Mucosa of gallbladder (tissue), 1 donor: ENCODE measurements around the gene PDYN. TPM values are rescaled to one million over a fixed set of nuclear protein-coding genes. Genes with fewer than 3 reads are reported as not detected.
A peak's percentile ranks its signal among the peaks of the same experiment; 100 is the strongest.
"Not testable (repeated sequence)": the region's sequence is repeated elsewhere in the genome, so short reads cannot be mapped to it uniquely, and the experiment has no call there.

ENCODE experiments used
- DNase-seq: peaks from one replicate; pipeline ENCODE4 v3.0.0-alpha.2; 2020; ENCODE audit warnings: low spot score
- total RNA-seq: library from RNA; stranded (reverse); gene quantifications from one replicate; pipeline ENCODE4 v1.2.1, GENCODE V29; 2021
- donor health status: DM: no; HTN: no; CAD: no.

The PDYN gene
- total RNA-seq = not detected

- DNase-seq = no peak
Observed at GRCh38 chr20:1993986-1994385, at the start of gene PDYN. PDYN (minus strand) TSS chr20:1994058; CDS start chr20:1983084, 10,974 bp downstream.

- DNase-seq = no peak
Observed at GRCh38 chr20:2042400-2042799, 48.5 kb upstream of the PDYN start.

- DNase-seq = no peak
Observed at GRCh38 chr20:2038161-2038560, 44.3 kb upstream of the PDYN start.

- DNase-seq = no peak
Observed at GRCh38 chr20:2037296-2037914, 43.5 kb upstream of the PDYN start.

GRCh38 chr20:2036357-2036756 lies 42.5 kb upstream of the PDYN start:
- DNase-seq = not testable (repeated sequence)

- DNase-seq = no peak
Observed at GRCh38 chr20:2032168-2032567, 38.3 kb upstream of the PDYN start.

- no peak for DNase-seq
Observed at GRCh38 chr20:2026514-2026913, 32.7 kb upstream of the PDYN start.

GRCh38 chr20:2026004-2026403 lies 32.1 kb upstream of the PDYN start:
- no peak for DNase-seq

- no peak for DNase-seq
Observed at GRCh38 chr20:2023151-2023550, 29.3 kb upstream of the PDYN start.

GRCh38 chr20:2022163-2022562 lies 28.3 kb upstream of the PDYN start:
- no peak for DNase-seq

GRCh38 chr20:2010533-2010932 lies 16.7 kb upstream of the PDYN start:
- no peak for DNase-seq

- no peak for DNase-seq
Observed at GRCh38 chr20:2006452-2007361, 12.8 kb upstream of the PDYN start.

- DNase-seq = peak; percentile 76
Observed at GRCh38 chr20:2005831-2006426, 12.1 kb upstream of the PDYN start.

- DNase-seq = no peak
Observed at GRCh38 chr20:2005359-2005758, 11.5 kb upstream of the PDYN start.

GRCh38 chr20:2004171-2004570 lies 10.3 kb upstream of the PDYN start:
- DNase-seq = no peak

GRCh38 chr20:2002365-2002764 lies 8.5 kb upstream of the PDYN start:
- no peak for DNase-seq

- DNase-seq = no peak
Observed at GRCh38 chr20:2001119-2001518, 7.3 kb upstream of the PDYN start.

GRCh38 chr20:2000285-2000684 lies 6.4 kb upstream of the PDYN start:
- DNase-seq = no peak

- DNase-seq = no peak
Observed at GRCh38 chr20:1998715-1999114, 4.9 kb upstream of the PDYN start.

- no peak for DNase-seq
Observed at GRCh38 chr20:1998193-1998520, 4.3 kb upstream of the PDYN start.

- DNase-seq = no peak
Observed at GRCh38 chr20:1997483-1998192, 3.8 kb upstream of the PDYN start.
